HG03159 (cell line): ENCODE results near the gene TPP2.
A peak's percentile ranks its signal among the peaks of the same experiment; 100 is the strongest.

Source experiments
- ATAC-seq: cut with Tn5 transposase; IDR thresholded peaks from one replicate; pipeline ENCODE4 v1.9.1; 2021; ENCODE audit warnings: mild to moderate bottlenecking, moderate library complexity; ENCODE audit not compliant: unreplicated experiment

TPP2 gene

DNA sequence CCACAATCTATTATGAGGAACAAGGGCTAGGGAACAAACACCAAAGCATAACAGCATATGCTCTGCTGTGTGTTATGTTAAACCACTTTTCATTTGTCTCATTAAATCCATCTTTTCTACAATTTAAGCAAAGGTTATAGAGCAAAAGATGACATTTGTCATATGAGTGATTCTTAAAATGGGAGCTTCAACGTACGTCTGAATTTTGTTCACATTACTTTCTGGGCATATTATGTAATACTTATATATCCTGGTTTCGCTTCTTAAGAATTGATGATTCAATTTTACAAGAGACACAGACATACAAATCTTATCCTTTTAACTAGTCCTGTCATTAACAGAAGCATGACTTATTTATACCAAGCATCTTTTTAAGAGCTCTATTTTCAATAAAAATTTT, 3.3 kb upstream of the TPP2 start:
- ATAC-seq: no peak

GRCh38 chr13:102597029-102597961, 509 bp downstream of the TPP2 start:
- ATAC-seq: peak; percentile 22

- ATAC-seq: no peak
These were observed 1.3 kb downstream of the TPP2 start for GRCh38 chr13:102598061-102598460.

DNA sequence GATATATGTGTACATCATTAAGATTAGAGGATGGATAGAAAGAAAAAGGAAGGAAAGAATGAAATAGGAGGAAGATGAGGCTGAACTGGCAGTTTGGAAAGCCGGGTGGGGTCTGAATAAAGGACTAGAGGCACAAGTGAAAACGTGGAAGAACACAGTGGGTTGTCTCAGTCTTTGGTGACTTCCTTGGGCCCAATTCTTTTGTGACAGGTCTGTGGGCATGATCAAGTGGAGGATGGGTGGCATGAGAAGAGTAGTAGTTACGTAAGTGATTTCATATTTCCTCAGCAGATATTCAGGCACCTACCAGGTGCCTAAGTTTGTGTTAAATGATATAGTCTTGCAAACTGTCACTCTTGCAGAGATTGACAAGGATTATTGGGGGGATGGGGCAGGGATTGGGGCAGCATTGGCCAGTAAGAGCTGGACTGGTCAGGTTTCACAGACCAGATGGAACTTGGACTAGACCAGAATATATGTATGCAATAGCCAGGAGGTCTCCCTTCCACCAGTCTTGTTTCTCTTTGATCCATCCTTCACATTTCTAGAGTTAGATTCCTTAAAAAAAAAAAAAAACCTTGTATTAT, 2.7 kb downstream of the TPP2 start:
- ATAC-seq: no peak

GRCh38 chr13:102606537-102607309, 9.9 kb downstream of the TPP2 start:
- ATAC-seq: no peak

GRCh38 chr13:102608974-102609373, 12.2 kb downstream of the TPP2 start:
- ATAC-seq: no peak

DNA sequence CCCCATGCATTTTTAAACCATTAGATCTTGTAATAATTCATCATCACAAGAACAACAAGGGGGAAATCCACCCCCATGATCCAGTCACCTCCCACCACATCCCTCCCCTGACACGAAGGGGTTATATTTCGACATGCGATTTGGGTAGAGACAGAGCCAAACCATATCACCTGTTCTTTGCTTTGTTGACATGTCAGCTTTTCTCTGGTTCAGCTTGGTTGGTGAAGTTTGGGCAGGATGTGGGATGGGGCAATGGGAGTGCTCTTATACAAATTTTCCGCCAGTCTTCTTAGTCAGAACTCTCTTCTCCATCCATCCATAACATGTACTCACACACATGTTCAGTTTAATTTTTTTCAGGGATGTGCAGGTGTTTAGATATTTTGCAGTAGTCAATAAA, 12.9 kb downstream of the TPP2 start:
- no peak for ATAC-seq

DNA sequence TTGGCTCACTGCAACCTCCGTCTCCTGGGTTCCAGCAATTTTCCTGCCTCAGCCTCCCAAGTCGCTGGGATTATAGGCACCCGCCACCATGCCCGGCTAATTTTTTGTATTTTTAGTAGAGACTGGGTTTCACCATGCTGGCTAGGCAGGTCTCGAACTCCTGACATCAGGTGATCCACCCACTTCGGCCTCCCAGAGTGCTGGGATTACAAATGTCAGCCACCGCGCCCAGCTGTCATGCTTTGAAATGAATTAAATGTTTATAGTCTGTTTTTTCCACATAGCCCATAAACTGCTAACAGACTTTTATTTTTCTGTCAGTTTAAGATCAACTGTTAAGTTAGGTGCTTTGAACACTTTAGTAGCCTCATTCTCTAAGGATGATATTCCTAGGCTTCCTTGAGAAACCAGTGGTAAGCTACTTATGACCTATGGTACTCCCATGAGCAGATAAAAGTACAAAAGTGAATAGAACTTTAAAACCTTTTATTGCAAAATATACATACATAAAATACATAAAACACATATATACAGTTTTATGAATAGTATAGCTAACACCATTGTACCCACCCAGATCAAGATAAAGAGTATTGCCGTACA, 13.6 kb downstream of the TPP2 start:
- ATAC-seq: no peak

DNA sequence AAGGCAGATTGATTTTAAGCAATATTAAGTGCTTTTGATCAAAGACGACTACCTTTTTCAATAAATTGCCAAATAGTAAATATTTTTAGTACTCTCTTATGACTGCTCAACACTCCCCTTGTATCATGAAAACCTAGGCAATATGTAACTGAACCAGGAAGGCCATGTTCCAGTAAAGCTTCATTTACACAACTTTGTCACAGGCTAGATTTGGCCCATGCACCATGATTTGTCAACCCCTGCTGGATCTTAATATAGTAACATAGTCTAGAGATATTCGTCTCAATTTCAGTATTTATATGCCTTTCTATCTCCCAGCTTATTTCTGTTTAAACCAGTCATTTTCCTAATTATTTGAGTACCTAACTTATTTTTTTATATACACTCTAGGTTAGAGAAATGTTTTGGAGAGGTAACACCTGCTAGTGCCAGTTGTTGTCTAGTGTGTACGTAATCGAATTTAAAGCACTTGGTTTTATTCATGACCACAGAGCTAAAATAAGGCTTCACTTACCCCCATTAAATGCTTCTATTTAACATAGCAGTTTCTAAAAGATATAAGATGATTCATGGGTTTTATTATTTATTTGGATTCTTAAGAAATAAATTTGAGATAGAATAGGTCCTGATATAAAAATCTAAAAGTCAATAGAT, 21.0 kb downstream of the TPP2 start:
- ATAC-seq: no peak

DNA sequence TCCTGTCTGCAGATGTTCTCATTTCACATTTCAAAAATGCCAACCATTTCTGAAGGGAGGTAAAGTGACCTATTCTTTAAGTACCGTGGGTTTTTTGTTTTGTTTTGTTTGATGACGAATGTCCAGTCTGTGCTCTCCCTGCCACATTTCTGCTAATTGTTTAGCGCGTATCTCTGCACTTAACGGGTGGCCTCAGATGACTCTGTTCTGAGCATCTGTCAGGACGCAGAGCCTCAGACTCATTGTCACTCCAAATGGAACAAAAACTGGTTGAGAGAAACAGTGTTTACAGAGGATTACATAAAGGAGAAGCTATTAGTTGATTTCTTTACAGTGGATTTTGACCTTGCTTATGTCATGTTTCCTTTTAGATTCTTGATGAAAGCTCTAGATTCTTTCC, 23.7 kb downstream of the TPP2 start:
- no peak for ATAC-seq

- no peak for ATAC-seq
These were observed 30.1 kb downstream of the TPP2 start for GRCh38 chr13:102626928-102627327.

- no peak for ATAC-seq
These were observed 31.8 kb downstream of the TPP2 start for GRCh38 chr13:102628559-102628958.

GRCh38 chr13:102631198-102631597, 34.4 kb downstream of the TPP2 start:
- no peak for ATAC-seq

DNA sequence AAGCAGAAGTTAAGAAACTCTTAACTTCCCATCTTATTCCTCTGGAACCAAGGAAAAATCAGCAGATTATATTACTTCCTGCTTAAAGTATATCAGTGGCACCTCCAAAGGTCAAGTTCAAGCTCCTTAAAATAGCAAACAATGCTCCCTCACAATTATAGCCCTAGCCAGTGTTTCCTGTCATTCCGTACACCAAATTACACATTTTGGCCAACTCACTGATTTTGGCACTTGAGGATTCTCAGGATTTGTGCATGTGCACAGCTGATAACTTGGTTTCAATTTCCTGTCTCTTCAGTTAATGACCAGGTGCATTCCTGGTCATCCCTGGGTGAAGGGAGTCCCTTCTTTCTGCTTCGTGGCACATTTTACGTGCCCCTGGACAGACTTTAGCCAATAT, 42.0 kb downstream of the TPP2 start:
- ATAC-seq: no peak

DNA sequence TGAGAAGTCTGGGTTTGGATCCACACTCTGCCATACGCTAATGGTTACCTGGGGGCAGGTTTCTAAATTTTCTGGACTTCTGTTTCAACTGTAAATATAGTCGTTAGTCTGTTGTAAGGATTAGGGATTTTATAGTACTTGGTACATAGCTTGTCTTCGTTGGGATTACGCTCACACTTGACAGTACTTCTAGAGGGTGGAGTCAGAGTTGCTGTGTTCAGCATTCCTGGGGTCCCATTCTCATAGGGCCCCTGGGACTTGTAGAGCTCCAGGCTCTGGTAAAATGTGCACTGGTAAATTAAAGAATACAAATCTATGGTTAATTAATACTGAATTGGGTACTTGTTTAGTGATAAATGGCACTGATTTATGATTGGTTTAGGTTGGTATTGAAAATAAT, 45.2 kb downstream of the TPP2 start:
- no peak for ATAC-seq

DNA sequence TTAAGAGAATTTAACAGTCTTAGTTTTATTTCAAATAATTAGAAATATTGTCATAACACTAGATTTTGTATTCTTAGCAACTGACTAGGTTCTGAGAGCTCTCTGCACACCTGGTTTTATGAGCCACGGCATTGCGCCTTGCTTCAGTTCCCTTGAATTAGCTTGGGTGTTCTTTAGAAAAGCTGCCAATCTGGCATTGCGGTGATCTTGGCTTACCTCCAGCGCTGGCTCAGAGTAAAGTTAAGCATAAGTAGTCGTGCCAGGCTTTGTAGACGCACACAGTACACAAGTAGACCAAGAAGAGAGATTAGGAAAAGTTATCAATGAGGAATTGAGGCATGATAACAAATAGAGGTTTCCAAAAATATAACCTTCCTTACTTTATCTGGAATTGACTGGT, 45.7 kb downstream of the TPP2 start:
- no peak for ATAC-seq

DNA sequence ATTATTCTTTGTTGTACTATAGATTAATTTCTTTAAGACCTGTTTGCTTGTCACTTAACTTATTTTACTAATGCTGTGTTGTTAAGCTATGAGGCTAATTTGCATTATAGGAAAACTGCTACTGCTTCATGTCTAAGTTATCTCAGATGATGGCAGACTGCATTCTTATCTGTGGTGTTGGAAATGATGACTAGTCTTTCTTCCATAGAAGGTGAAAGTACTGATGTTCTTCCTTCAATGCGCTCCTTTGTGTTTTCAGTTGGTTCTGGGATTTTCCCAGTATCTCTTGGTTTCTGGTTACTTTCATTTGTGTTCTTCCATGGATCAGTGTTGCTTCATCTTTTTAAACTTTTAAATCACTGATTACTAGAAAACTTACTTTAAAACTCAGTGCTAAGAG, 46.9 kb downstream of the TPP2 start:
- ATAC-seq: no peak

- ATAC-seq: no peak
These were observed 48.9 kb downstream of the TPP2 start for GRCh38 chr13:102645701-102646100.

DNA sequence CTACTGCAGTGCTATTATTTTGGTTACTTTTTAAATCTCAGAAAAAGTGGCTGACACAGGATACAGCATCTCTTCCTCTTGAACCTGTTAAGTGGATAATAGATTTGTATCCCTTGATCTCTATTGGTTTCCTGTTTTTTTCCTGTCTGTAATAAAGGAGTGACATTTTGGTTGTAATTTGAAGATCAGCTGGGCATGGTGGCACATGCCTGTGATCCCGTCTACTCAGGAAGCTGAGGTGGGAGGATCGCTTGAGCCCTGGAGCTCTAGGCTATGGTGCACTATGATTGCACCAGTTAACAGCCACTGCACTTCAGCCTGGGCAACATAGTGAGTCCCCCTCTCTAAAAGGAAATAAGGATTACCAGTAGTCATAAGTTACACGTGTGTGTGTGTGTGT, 51.3 kb downstream of the TPP2 start:
- no peak for ATAC-seq

- no peak for ATAC-seq
These were observed 53.7 kb downstream of the TPP2 start for GRCh38 chr13:102650444-102650843.

- ATAC-seq: no peak
These were observed 54.6 kb downstream of the TPP2 start for GRCh38 chr13:102651392-102651791.
